ENCODE measurements around the gene KLHDC7A.

Gene KLHDC7A

GRCh38 chr1:18528616-18529015 is 47.9 kb downstream of the KLHDC7A start:
- Mint-ChIP-seq H3K4me1 (peaks cover 10% of the 10 kb centered on the region), H3K27ac (no peak overlapping the region), H3K9me3 (no peaks in the 10 kb centered on the region), H3K27me3 (ENCODE audit: low read depth) (peaks cover 42% of the 10 kb centered on the region), H3K36me3 (ENCODE audit: low read depth) (no peaks in the 10 kb centered on the region), H3K4me3 (no peak overlapping the region)
- no peak for TF ChIP-seq CTCF (IDR thresholded peaks at IDR 0.05; ENCODE audit: unreplicated experiment in 3 of 3)

GRCh38 chr1:18529714-18530113 is 49.0 kb downstream of the KLHDC7A start:
- no peaks in the 10 kb centered on the region for H3K36me3 Mint-ChIP-seq (ENCODE audit: low read depth)
- H3K4me1 Mint-ChIP-seq = peaks cover 17% of the 10 kb centered on the region
- H3K27me3 Mint-ChIP-seq (ENCODE audit: low read depth) = peaks cover 40% of the 10 kb centered on the region
- no peak for TF ChIP-seq CTCF (IDR thresholded peaks at IDR 0.05; ENCODE audit: unreplicated experiment in 3 of 3)
- H3K9me3 Mint-ChIP-seq = no peaks in the 10 kb centered on the region
- H3K4me3 Mint-ChIP-seq = no peak overlapping the region
- H3K27ac Mint-ChIP-seq = no peak overlapping the region

- Mint-ChIP-seq H3K36me3 (ENCODE audit: low read depth) (no peaks in the 10 kb centered on the region), H3K4me3 (no peak overlapping the region), H3K27ac (no peak overlapping the region), H3K27me3 (ENCODE audit: low read depth) (peaks cover 40% of the 10 kb centered on the region), H3K4me1 (peaks cover 17% of the 10 kb centered on the region), H3K9me3 (no peaks in the 10 kb centered on the region)
- TF ChIP-seq CTCF (IDR thresholded peaks at IDR 0.05; ENCODE audit: unreplicated experiment in 3 of 3) = peak in 2 of 3 experiments; percentile 17 to 35
Observed at GRCh38 chr1:18530587-18531502, 50.1 kb downstream of the KLHDC7A start.

GRCh38 chr1:18531503-18531845 is 50.7 kb downstream of the KLHDC7A start:
- Mint-ChIP-seq H3K27ac (no peak overlapping the region), H3K36me3 (ENCODE audit: low read depth) (no peaks in the 10 kb centered on the region), H3K4me3 (no peak overlapping the region), H3K9me3 (no peaks in the 10 kb centered on the region), H3K4me1 (peaks cover 17% of the 10 kb centered on the region), H3K27me3 (ENCODE audit: low read depth) (peaks cover 39% of the 10 kb centered on the region)
- no peak for TF ChIP-seq CTCF (IDR thresholded peaks at IDR 0.05; ENCODE audit: unreplicated experiment in 3 of 3)

GRCh38 chr1:18532390-18533170 is 51.9 kb downstream of the KLHDC7A start:
- TF ChIP-seq CTCF (IDR thresholded peaks at IDR 0.05; ENCODE audit: unreplicated experiment in 3 of 3) = no peak
- Mint-ChIP-seq H3K4me1 (peaks cover 17% of the 10 kb centered on the region), H3K27me3 (ENCODE audit: low read depth) (peaks cover 43% of the 10 kb centered on the region), H3K27ac (peak overlapping the region in 2 of 3 experiments; percentile 26 to 52), H3K4me3 (no peak overlapping the region), H3K36me3 (ENCODE audit: low read depth) (no peaks in the 10 kb centered on the region), H3K9me3 (no peaks in the 10 kb centered on the region)
